K562 (cell line): Measurements from ENCODE around the gene ECI1. TPM values are rescaled to one million over a fixed set of nuclear protein-coding genes. Genes with fewer than 3 reads are reported as not detected.
A peak's percentile ranks its signal among the peaks of the same experiment; 100 is the strongest.

ENCODE experiments used
- CEBPB ChIP-seq: fragments of 450-650 bp; IDR thresholded peaks from 2 replicates; pipeline ENCODE4 v1.6.1; 2016; ENCODE audit warnings: missing genetic modification characterization, missing compliant biosample characterization
- EHMT2 ChIP-seq: fragments of 450-650 bp; IDR thresholded peaks from 2 replicates; pipeline ENCODE4 v1.6.1; 2018; ENCODE audit warnings: antibody characterized with exemption
- MYNN ChIP-seq, 2 experiments: sonication (generic); formaldehyde crosslinking in 1 of 2; IDR thresholded peaks; 2 replicates each; pipeline versions ENCODE4 v1.5.0 to v1.6.1; 2016 to 2020; ENCODE audit warnings: antibody characterized with exemption in 1 of 2, missing genetic modification reagents in 1 of 2
- SPI1 ChIP-seq: IDR thresholded peaks from 2 replicates; pipeline ENCODE4 v1.6.1; 2011; ENCODE audit warnings: low read depth, low read length, control low read depth, borderline replicate concordance
- U2AF2 ChIP-seq: fragments of 200-400 bp; formaldehyde crosslinking; optimal IDR thresholded peaks from 2 replicates; pipeline ENCODE3; 2017; ENCODE audit warnings: low read depth, mild to moderate bottlenecking, low read length
- XRCC4 ChIP-seq: IDR thresholded peaks from one replicate; pipeline ENCODE4 v1.6.1; 2011; ENCODE audit not compliant: insufficient read depth, insufficient read length; ENCODE audit errors: extremely low read depth
- ZNF140 ChIP-seq: fragments of 250-450 bp; sonication (Bioruptor Pico); IDR thresholded peaks from 2 replicates; pipeline ENCODE4 v1.8.0; 2021; ENCODE audit warnings: moderate library complexity, mild to moderate bottlenecking, inconsistent platforms
- polyA plus RNA-seq, 8 experiments: library from polyadenylated mRNA; depleted of rRNA in 4 of 8; stranded (reverse) in 5 of 8; unstranded in 3 of 8; fragments of >200 nt; fragmentation: Nextera tagmentation in 2 of 8; fragmentation: Illumina TruSeq in 1 of 8; extraction: Ambion mirVana in 2 of 8; extraction: Trizol in 1 of 8; gene quantifications; 2 replicates each; pipeline versions ENCODE4 v1.2.1 to v1.2.3, GENCODE V29; 2011 to 2014; ENCODE audit warnings: inconsistent platforms in 1 of 8, missing spikeins in 1 of 8
- total RNA-seq, 7 experiments: library from RNA; depleted of rRNA in 6 of 7; stranded (reverse); fragments of >200 nt in 6 of 7; fragmentation: Illumina TruSeq in 2 of 7; extraction: Trizol in 2 of 7; gene quantifications; 2 replicates each; pipeline versions ENCODE4 v1.2.1 to v1.2.3, GENCODE V29; 2011 to 2021; ENCODE audit warnings: low replicate concordance in 1 of 7
- TF ChIP-seq, protein P1 (sequence below), 2 experiments: fragments of 450-650 bp; IDR thresholded peaks; 2 replicates each; pipeline ENCODE4 v1.6.1; 2018; ENCODE audit warnings: mild to moderate bottlenecking in 2 of 2, low read depth in 1 of 2; ENCODE audit not compliant: partially characterized antibody in 2 of 2
- TF ChIP-seq, protein P2 (sequence below): fragments of 250-450 bp; sonication (Bioruptor Pico); IDR thresholded peaks from 2 replicates; pipeline ENCODE4 v1.8.0; 2021; ENCODE audit warnings: mild to moderate bottlenecking, moderate library complexity
- TF ChIP-seq, protein P3 (sequence below): sonication (generic); formaldehyde crosslinking; IDR thresholded peaks from 2 replicates; pipeline ENCODE4 v1.8.0; 2022; ENCODE audit warnings: mild to moderate bottlenecking, missing genetic modification reagents
- TF ChIP-seq, protein P4 (sequence below): fragments of 450-650 bp; IDR thresholded peaks from 2 replicates; pipeline ENCODE4 v1.7.1; 2018; ENCODE audit warnings: mild to moderate bottlenecking, low read depth; ENCODE audit not compliant: partially characterized antibody
- TF ChIP-seq, protein P5 (sequence below), 2 experiments: IDR thresholded peaks in 1 of 2; conservative IDR thresholded peaks in 1 of 2; 2 replicates each; pipeline ENCODE4 v1.6.1; 2016; ENCODE audit warnings: low read depth in 2 of 2, mild to moderate bottlenecking in 1 of 2, missing compliant biosample characterization in 1 of 2, missing genetic modification characterization in 1 of 2, moderate library complexity in 1 of 2

The ECI1 gene
- total and polyA plus RNA-seq, 9 of the 15 experiments (the other 6 are each of a cell fraction or from before 2014, with no cell fraction given), result 4.7 to 189 (median 54.0) TPM

DNA sequence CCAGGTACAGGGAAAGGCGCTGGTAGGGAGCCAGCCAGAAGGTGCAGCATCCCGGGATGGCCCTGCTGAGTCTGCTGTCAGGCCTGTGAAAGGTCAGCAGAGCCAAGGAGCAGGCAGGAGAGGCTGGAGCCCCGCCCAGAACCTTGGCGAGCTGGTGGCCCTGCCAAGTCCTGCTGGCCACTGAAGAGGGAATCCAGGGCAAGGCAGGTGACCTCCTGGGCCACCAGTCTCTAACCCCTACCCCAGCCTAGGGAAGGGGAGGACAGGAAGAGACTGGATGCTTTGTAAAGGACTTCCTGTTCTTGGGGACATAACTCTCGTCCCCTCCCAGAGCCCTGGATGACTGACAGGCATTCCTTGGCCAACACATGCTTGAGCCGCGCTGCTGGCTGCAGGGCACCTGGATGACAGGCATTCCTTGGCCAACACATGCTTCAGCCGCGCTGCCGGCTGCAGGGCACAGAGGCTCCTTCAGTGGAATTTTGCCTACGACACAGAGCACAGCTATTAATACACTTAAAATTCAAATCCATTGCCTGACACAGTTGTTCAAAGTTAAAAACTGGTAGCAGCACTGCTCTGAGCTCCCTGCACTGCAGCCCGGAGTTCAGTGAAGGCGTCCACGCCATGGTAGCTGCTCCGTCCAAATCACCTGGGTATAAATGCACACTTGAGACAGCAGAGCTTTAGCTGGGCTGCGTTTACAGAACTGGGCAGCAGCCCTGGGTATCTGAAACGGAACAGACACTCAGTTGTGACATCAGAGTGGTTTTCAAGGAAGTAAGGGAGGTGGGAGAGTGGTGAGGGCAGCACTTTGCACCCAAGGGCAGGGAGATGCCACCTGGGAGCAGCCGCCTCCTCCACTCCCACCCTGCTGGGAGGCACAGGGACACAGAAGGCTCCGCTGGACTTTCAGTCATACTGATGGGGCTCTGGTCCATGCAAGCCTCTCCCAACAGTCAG is 38.7 kb downstream of the ECI1 start (continued):
- TF ChIP-seq, protein P1, sequence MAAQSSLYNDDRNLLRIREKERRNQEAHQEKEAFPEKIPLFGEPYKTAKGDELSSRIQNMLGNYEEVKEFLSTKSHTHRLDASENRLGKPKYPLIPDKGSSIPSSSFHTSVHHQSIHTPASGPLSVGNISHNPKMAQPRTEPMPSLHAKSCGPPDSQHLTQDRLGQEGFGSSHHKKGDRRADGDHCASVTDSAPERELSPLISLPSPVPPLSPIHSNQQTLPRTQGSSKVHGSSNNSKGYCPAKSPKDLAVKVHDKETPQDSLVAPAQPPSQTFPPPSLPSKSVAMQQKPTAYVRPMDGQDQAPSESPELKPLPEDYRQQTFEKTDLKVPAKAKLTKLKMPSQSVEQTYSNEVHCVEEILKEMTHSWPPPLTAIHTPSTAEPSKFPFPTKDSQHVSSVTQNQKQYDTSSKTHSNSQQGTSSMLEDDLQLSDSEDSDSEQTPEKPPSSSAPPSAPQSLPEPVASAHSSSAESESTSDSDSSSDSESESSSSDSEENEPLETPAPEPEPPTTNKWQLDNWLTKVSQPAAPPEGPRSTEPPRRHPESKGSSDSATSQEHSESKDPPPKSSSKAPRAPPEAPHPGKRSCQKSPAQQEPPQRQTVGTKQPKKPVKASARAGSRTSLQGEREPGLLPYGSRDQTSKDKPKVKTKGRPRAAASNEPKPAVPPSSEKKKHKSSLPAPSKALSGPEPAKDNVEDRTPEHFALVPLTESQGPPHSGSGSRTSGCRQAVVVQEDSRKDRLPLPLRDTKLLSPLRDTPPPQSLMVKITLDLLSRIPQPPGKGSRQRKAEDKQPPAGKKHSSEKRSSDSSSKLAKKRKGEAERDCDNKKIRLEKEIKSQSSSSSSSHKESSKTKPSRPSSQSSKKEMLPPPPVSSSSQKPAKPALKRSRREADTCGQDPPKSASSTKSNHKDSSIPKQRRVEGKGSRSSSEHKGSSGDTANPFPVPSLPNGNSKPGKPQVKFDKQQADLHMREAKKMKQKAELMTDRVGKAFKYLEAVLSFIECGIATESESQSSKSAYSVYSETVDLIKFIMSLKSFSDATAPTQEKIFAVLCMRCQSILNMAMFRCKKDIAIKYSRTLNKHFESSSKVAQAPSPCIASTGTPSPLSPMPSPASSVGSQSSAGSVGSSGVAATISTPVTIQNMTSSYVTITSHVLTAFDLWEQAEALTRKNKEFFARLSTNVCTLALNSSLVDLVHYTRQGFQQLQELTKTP (IDR thresholded peaks at IDR 0.05; ENCODE audit: low read depth in 1 of 2, partially characterized antibody in 2 of 2), result no peak
- TF ChIP-seq CEBPB (tag) (no peak), ZNF140 (CRISPR knock-in tag) (no peak), SPI1 (peak; percentile 85), XRCC4 (no peak), EHMT2 (no peak), MYNN (IDR thresholded peaks at IDR 0.05) (no peak), MYNN (CRISPR knock-in tag; IDR thresholded peaks at IDR 0.05) (no peak), U2AF2 (no peak)
- TF ChIP-seq, protein P2, sequence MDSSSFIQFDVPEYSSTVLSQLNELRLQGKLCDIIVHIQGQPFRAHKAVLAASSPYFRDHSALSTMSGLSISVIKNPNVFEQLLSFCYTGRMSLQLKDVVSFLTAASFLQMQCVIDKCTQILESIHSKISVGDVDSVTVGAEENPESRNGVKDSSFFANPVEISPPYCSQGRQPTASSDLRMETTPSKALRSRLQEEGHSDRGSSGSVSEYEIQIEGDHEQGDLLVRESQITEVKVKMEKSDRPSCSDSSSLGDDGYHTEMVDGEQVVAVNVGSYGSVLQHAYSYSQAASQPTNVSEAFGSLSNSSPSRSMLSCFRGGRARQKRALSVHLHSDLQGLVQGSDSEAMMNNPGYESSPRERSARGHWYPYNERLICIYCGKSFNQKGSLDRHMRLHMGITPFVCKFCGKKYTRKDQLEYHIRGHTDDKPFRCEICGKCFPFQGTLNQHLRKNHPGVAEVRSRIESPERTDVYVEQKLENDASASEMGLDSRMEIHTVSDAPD, result no peak
- TF ChIP-seq, protein P3, sequence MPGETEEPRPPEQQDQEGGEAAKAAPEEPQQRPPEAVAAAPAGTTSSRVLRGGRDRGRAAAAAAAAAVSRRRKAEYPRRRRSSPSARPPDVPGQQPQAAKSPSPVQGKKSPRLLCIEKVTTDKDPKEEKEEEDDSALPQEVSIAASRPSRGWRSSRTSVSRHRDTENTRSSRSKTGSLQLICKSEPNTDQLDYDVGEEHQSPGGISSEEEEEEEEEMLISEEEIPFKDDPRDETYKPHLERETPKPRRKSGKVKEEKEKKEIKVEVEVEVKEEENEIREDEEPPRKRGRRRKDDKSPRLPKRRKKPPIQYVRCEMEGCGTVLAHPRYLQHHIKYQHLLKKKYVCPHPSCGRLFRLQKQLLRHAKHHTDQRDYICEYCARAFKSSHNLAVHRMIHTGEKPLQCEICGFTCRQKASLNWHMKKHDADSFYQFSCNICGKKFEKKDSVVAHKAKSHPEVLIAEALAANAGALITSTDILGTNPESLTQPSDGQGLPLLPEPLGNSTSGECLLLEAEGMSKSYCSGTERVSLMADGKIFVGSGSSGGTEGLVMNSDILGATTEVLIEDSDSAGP (CRISPR knock-in tag), result no peak
- TF ChIP-seq, protein P4, sequence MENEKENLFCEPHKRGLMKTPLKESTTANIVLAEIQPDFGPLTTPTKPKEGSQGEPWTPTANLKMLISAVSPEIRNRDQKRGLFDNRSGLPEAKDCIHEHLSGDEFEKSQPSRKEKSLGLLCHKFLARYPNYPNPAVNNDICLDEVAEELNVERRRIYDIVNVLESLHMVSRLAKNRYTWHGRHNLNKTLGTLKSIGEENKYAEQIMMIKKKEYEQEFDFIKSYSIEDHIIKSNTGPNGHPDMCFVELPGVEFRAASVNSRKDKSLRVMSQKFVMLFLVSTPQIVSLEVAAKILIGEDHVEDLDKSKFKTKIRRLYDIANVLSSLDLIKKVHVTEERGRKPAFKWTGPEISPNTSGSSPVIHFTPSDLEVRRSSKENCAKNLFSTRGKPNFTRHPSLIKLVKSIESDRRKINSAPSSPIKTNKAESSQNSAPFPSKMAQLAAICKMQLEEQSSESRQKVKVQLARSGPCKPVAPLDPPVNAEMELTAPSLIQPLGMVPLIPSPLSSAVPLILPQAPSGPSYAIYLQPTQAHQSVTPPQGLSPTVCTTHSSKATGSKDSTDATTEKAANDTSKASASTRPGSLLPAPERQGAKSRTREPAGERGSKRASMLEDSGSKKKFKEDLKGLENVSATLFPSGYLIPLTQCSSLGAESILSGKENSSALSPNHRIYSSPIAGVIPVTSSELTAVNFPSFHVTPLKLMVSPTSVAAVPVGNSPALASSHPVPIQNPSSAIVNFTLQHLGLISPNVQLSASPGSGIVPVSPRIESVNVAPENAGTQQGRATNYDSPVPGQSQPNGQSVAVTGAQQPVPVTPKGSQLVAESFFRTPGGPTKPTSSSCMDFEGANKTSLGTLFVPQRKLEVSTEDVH, result no peak
- TF ChIP-seq, protein P5, sequence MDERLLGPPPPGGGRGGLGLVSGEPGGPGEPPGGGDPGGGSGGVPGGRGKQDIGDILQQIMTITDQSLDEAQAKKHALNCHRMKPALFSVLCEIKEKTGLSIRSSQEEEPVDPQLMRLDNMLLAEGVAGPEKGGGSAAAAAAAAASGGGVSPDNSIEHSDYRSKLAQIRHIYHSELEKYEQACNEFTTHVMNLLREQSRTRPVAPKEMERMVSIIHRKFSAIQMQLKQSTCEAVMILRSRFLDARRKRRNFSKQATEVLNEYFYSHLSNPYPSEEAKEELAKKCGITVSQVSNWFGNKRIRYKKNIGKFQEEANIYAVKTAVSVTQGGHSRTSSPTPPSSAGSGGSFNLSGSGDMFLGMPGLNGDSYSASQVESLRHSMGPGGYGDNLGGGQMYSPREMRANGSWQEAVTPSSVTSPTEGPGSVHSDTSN (CRISPR knock-in tag; IDR thresholded peaks at IDR 0.05; ENCODE audit: low read depth), result peak; percentile 76
- TF ChIP-seq, protein P5 (tag; conservative IDR thresholded peaks at IDR 0.05; ENCODE audit: low read depth), result peak; percentile 75
